ENCODE results near the gene SOX8. TPM values are rescaled to one million over a fixed set of nuclear protein-coding genes. Genes with fewer than 3 reads are reported as not detected.

Gene SOX8
- total RNA-seq, 1 donor from 2014 or later, result 0.74 TPM

- no peak overlapping the region for H3K27ac ChIP-seq
- no peaks in the 10 kb centered on the region for H3K36me3 ChIP-seq
- peaks cover 12% of the 10 kb centered on the region for H3K4me1 ChIP-seq
- no peaks in the 10 kb centered on the region for H3K9me3 ChIP-seq
- no peak overlapping the region for H3K4me3 ChIP-seq
- DNase-seq (ENCODE audit: extremely low spot score in 2 of 2), result no peak
- intact Hi-C loops (cut with DNase I), result no loop called here
- no peaks in the 10 kb centered on the region for H3K27me3 ChIP-seq
- no peak for TF ChIP-seq CTCF (IDR thresholded peaks at IDR 0.05)
- TF ChIP-seq POLR2AphosphoS5 (IDR thresholded peaks at IDR 0.05; ENCODE audit: insufficient read depth in 1 of 2, low read depth in 1 of 2), result no peak
- TF ChIP-seq POLR2A (IDR thresholded peaks at IDR 0.05), result no peak
Observed at GRCh38 chr16:984736-985636, 3.4 kb downstream of the SOX8 start.

- Histone ChIP-seq H3K9me3 (no peaks in the 10 kb centered on the region), H3K27ac (no peak overlapping the region), H3K4me3 (no peak overlapping the region), H3K27me3 (no peaks in the 10 kb centered on the region), H3K36me3 (no peaks in the 10 kb centered on the region), H3K4me1 (peaks cover 6% of the 10 kb centered on the region)
- intact Hi-C loops (cut with DNase I), result no loop called here
- DNase-seq (ENCODE audit: extremely low spot score in 2 of 2), result no peak
- TF ChIP-seq CTCF (IDR thresholded peaks at IDR 0.05) (no peak), POLR2AphosphoS5 (IDR thresholded peaks at IDR 0.05; ENCODE audit: insufficient read depth in 1 of 2, low read depth in 1 of 2) (no peak), POLR2A (IDR thresholded peaks at IDR 0.05) (no peak)
Observed at GRCh38 chr16:985646-986400, 4.3 kb downstream of the SOX8 start.

GRCh38 chr16:986411-986810 lies 4.8 kb downstream of the SOX8 start:
- DNase-seq (ENCODE audit: extremely low spot score in 2 of 2), result no peak
- Histone ChIP-seq H3K9me3 (no peaks in the 10 kb centered on the region), H3K4me1 (peaks cover 6% of the 10 kb centered on the region), H3K27ac (no peak overlapping the region), H3K36me3 (no peaks in the 10 kb centered on the region), H3K27me3 (no peaks in the 10 kb centered on the region), H3K4me3 (no peak overlapping the region)
- intact Hi-C loops (cut with DNase I), result no loop called here
- no peak for TF ChIP-seq POLR2A (IDR thresholded peaks at IDR 0.05)
- no peak for TF ChIP-seq POLR2AphosphoS5 (IDR thresholded peaks at IDR 0.05; ENCODE audit: insufficient read depth in 1 of 2, low read depth in 1 of 2)
- no peak for TF ChIP-seq CTCF (IDR thresholded peaks at IDR 0.05)

- Histone ChIP-seq H3K36me3 (no peaks in the 10 kb centered on the region), H3K4me3 (no peak overlapping the region), H3K27me3 (no peaks in the 10 kb centered on the region), H3K4me1 (peaks cover 4% of the 10 kb centered on the region), H3K9me3 (no peaks in the 10 kb centered on the region), H3K27ac (no peak overlapping the region)
- intact Hi-C loops (cut with DNase I), result no loop called here
- DNase-seq (ENCODE audit: extremely low spot score in 2 of 2), result no peak
- TF ChIP-seq CTCF (IDR thresholded peaks at IDR 0.05), result no peak
- TF ChIP-seq POLR2AphosphoS5 (IDR thresholded peaks at IDR 0.05; ENCODE audit: insufficient read depth in 1 of 2, low read depth in 1 of 2), result no peak
- no peak for TF ChIP-seq POLR2A (IDR thresholded peaks at IDR 0.05)
Observed at GRCh38 chr16:986925-987582, 5.5 kb downstream of the SOX8 start.
